Measurements from ENCODE around the gene PTPRG. TPM values are rescaled to one million over a fixed set of nuclear protein-coding genes. Genes with fewer than 3 reads are reported as not detected.

The PTPRG gene
- total and polyA plus RNA-seq, 10 of the 15 experiments (the other 5 are each of a cell fraction or from before 2014, with no cell fraction given) = 0.29 to 20.7 (median 1.4) TPM

GRCh38 chr3:62167566-62168262 is 606.3 kb downstream of the PTPRG start (continued):
- TF ChIP-seq ZNF592 (IDR thresholded peaks at IDR 0.05) = no peak
- TF ChIP-seq KDM1A (IDR thresholded peaks at IDR 0.05; ENCODE audit: borderline replicate concordance) = no peak
- TF ChIP-seq NBN (IDR thresholded peaks at IDR 0.05) = no peak
- no peak for TF ChIP-seq HCFC1 (IDR thresholded peaks at IDR 0.05; ENCODE audit: low read length)
- no peak for TF ChIP-seq ETV6 (conservative IDR thresholded peaks at IDR 0.05 in 1 of 2, IDR thresholded peaks at IDR 0.05 in 1 of 2; ENCODE audit: borderline replicate concordance in 1 of 2, low read depth in 1 of 2)
- no peak for TF ChIP-seq IRF3 (IDR thresholded peaks at IDR 0.05)
- TF ChIP-seq POU2F2 (IDR thresholded peaks at IDR 0.05; ENCODE audit: borderline replicate concordance, low read depth, low read length) = no peak
- no peak for TF ChIP-seq IKZF2 (IDR thresholded peaks at IDR 0.05)
